ENCODE measurements around the gene INO80B. TPM values are rescaled to one million over a fixed set of nuclear protein-coding genes. Genes with fewer than 3 reads are reported as not detected.

INO80B gene
- total and polyA plus RNA-seq, 4 experiments from 2014 or later = 4.6 to 82.8 (median 42.0) TPM

GRCh38 chr2:74501335-74502071 is 46.6 kb downstream of the INO80B start:
- Mint-ChIP-seq H3K36me3 (peaks cover 19 to 20% of the 10 kb centered on the region in 2 donors), H3K4me3 (peak overlapping the region in 6 of 8 donors; percentile 56 to 83 (median 61)), H3K27ac (peak overlapping the region in 1 of 7 donors; percentile 59), H3K9me3 (no peaks in the 10 kb centered on the region), H3K27me3 (peaks cover 24 to 62% of the 10 kb centered on the region in 2 donors), H3K4me1 (peaks cover 15 to 80% (median 49%) of the 10 kb centered on the region in 4 donors)
- intact Hi-C loops (cut with micrococcal nuclease) = no loop called here
- no peak overlapping the region for H3K27ac ChIP-seq (ENCODE audit: low read depth, low read length)
- no peaks in the 10 kb centered on the region for H3K9me3 ChIP-seq (ENCODE audit: control insufficient read depth in 1 of 2, low read length in 2 of 2)
- no peak for DNase-seq
- CTCF ChIA-PET (ENCODE audit: partially characterized antibody) = interaction anchor here (0.9 to 1.3 kb wide), 4 partner anchors 18 to 84 kb away, joined by 3 to 5 read pairs (median 4); partner anchors contain the start of genes CCDC142 and TTC31
- POLR2A ChIA-PET (ENCODE audit: partially characterized antibody) = interaction anchor here (0.9 to 8.0 kb wide), 6 partner anchors 12 to 28 kb away, joined by 3 to 28 read pairs (median 8); partner anchors contain the start of genes AUP1, CCDC142, HTRA2 and MRPL53
- H3K4me1 ChIP-seq (ENCODE audit: insufficient read depth, low read length) = peaks cover 48% of the 10 kb centered on the region
- no peak overlapping the region for H3K4me3 ChIP-seq (ENCODE audit: low read length in 2 of 2)
- peaks cover 41% of the 10 kb centered on the region for H3K27me3 ChIP-seq (ENCODE audit: insufficient read depth, low read length)
- H3K36me3 ChIP-seq (ENCODE audit: insufficient read depth, low read length) = peaks cover 15% of the 10 kb centered on the region

GRCh38 chr2:74502147-74502719 is 47.3 kb downstream of the INO80B start:
- CTCF ChIA-PET (ENCODE audit: partially characterized antibody) = interaction anchor here (1.2 kb wide), 1 partner anchor 19 kb away, joined by 5 read pairs; the partner anchor contains the start of genes CCDC142 and TTC31
- intact Hi-C loops (cut with micrococcal nuclease) = no loop called here
- H3K36me3 ChIP-seq (ENCODE audit: insufficient read depth, low read length) = peaks cover 15% of the 10 kb centered on the region
- peaks cover 24 to 68% of the 10 kb centered on the region in 2 donors for H3K27me3 Mint-ChIP-seq
- peak overlapping the region in 2 of 7 donors; percentile 59 to 65 for H3K27ac Mint-ChIP-seq
- H3K4me3 Mint-ChIP-seq = peak overlapping the region; percentile 60 to 83 (median 74)
- no peak for DNase-seq
- H3K9me3 ChIP-seq (ENCODE audit: control insufficient read depth in 1 of 2, low read length in 2 of 2) = no peaks in the 10 kb centered on the region
- no peak overlapping the region for H3K4me3 ChIP-seq (ENCODE audit: low read length in 2 of 2)
- POLR2A ChIA-PET (ENCODE audit: partially characterized antibody) = interaction anchor here (1.1 to 8.0 kb wide), 5 partner anchors 14 to 29 kb away, joined by 3 to 60 read pairs (median 26); partner anchors contain the start of genes AUP1, CCDC142, HTRA2 and MRPL53
- H3K4me1 ChIP-seq (ENCODE audit: insufficient read depth, low read length) = peaks cover 53% of the 10 kb centered on the region
- H3K36me3 Mint-ChIP-seq = peaks cover 26% of the 10 kb centered on the region in 2 donors
- peaks cover 38% of the 10 kb centered on the region for H3K27me3 ChIP-seq (ENCODE audit: insufficient read depth, low read length)
- no peak overlapping the region for H3K27ac ChIP-seq (ENCODE audit: low read depth, low read length)
- H3K4me1 Mint-ChIP-seq = peaks cover 20 to 87% (median 55%) of the 10 kb centered on the region in 4 donors
- H3K9me3 Mint-ChIP-seq = peaks cover 0 to under 1% (median 0%) of the 10 kb centered on the region in 8 donors

GRCh38 chr2:74502720-74503505 is 48.0 kb downstream of the INO80B start:
- Mint-ChIP-seq H3K27ac (peak overlapping the region in 2 of 7 donors; percentile 54 to 60), H3K27me3 (peaks cover 24 to 74% of the 10 kb centered on the region in 2 donors), H3K4me3 (peak overlapping the region; percentile 55 to 79 (median 74)), H3K36me3 (peaks cover 30 to 33% of the 10 kb centered on the region in 2 donors), H3K9me3 (peaks cover 0 to 4% (median 0%) of the 10 kb centered on the region in 8 donors), H3K4me1 (peaks cover 20 to 90% (median 55%) of the 10 kb centered on the region in 4 donors)
- peaks cover 51% of the 10 kb centered on the region for H3K4me1 ChIP-seq (ENCODE audit: insufficient read depth, low read length)
- intact Hi-C loops (cut with micrococcal nuclease) = no loop called here
- no peak overlapping the region for H3K27ac ChIP-seq (ENCODE audit: low read depth, low read length)
- peaks cover 36% of the 10 kb centered on the region for H3K27me3 ChIP-seq (ENCODE audit: insufficient read depth, low read length)
- peaks cover 15% of the 10 kb centered on the region for H3K36me3 ChIP-seq (ENCODE audit: insufficient read depth, low read length)
- ChIA-PET CTCF (ENCODE audit: partially characterized antibody) (interaction anchor here (0.8 to 2.1 kb wide), 4 partner anchors 20 to 46 kb away, joined by 3 to 17 read pairs (median 5); partner anchors contain the start of genes AUP1, CCDC142, HTRA2 and TTC31), POLR2A (ENCODE audit: partially characterized antibody) (interaction anchor here (1.1 to 8.0 kb wide), 7 partner anchors 9 to 45 kb away, joined by 3 to 60 read pairs (median 14); partner anchors contain the start of genes AUP1, CCDC142, HTRA2 and MRPL53)
- peak in 1 of 5 donors; percentile 35 for DNase-seq
- H3K4me3 ChIP-seq (ENCODE audit: low read length in 2 of 2) = peak overlapping the region in 1 of 2 donors; percentile 49
- H3K9me3 ChIP-seq (ENCODE audit: control insufficient read depth in 1 of 2, low read length in 2 of 2) = no peaks in the 10 kb centered on the region

- H3K4me3 ChIP-seq (ENCODE audit: low read length in 2 of 2) = peak overlapping the region in 1 of 2 donors; percentile 49
- peak overlapping the region in 7 of 8 donors; percentile 55 to 79 (median 74) for H3K4me3 Mint-ChIP-seq
- peaks cover 49% of the 10 kb centered on the region for H3K4me1 ChIP-seq (ENCODE audit: insufficient read depth, low read length)
- H3K27ac Mint-ChIP-seq = peak overlapping the region in 2 of 7 donors; percentile 54 to 60
- H3K4me1 Mint-ChIP-seq = peaks cover 23 to 90% (median 56%) of the 10 kb centered on the region in 4 donors
- no peak for DNase-seq
- POLR2A ChIA-PET (ENCODE audit: partially characterized antibody) = interaction anchor here (1.1 to 8.0 kb wide), 10 partner anchors 10 to 49 kb away, joined by 3 to 60 read pairs (median 8); partner anchors contain the start of genes AUP1, CCDC142, DQX1 and HTRA2
- H3K36me3 Mint-ChIP-seq = peaks cover 30 to 34% of the 10 kb centered on the region in 2 donors
- H3K27ac ChIP-seq (ENCODE audit: low read depth, low read length) = no peak overlapping the region
- H3K27me3 Mint-ChIP-seq = peaks cover 20 to 68% of the 10 kb centered on the region in 2 donors
- peaks cover 15% of the 10 kb centered on the region for H3K36me3 ChIP-seq (ENCODE audit: insufficient read depth, low read length)
- intact Hi-C loops (cut with micrococcal nuclease) = no loop called here
- H3K27me3 ChIP-seq (ENCODE audit: insufficient read depth, low read length) = peaks cover 36% of the 10 kb centered on the region
- peaks cover 0 to 4% (median 0%) of the 10 kb centered on the region in 8 donors for H3K9me3 Mint-ChIP-seq
- no peaks in the 10 kb centered on the region for H3K9me3 ChIP-seq (ENCODE audit: control insufficient read depth in 1 of 2, low read length in 2 of 2)
- CTCF ChIA-PET (ENCODE audit: partially characterized antibody) = interaction anchor here (0.8 to 2.1 kb wide), 5 partner anchors 18 to 47 kb away, joined by 3 to 17 read pairs (median 4); partner anchors contain the start of genes AUP1, CCDC142, HTRA2 and TTC31
These were observed 48.9 kb downstream of the INO80B start for GRCh38 chr2:74503506-74504475.

- intact Hi-C loops (cut with micrococcal nuclease) = no loop called here
- Histone ChIP-seq H3K27ac (ENCODE audit: low read depth, low read length) (no peak overlapping the region), H3K36me3 (ENCODE audit: insufficient read depth, low read length) (peaks cover 15% of the 10 kb centered on the region), H3K4me3 (ENCODE audit: low read length in 2 of 2) (no peak overlapping the region), H3K4me1 (ENCODE audit: insufficient read depth, low read length) (peaks cover 41% of the 10 kb centered on the region), H3K9me3 (ENCODE audit: control insufficient read depth in 1 of 2, low read length in 2 of 2) (no peaks in the 10 kb centered on the region), H3K27me3 (ENCODE audit: insufficient read depth, low read length) (peaks cover 35% of the 10 kb centered on the region)
- Mint-ChIP-seq H3K9me3 (peaks cover 0 to 4% (median 0%) of the 10 kb centered on the region in 8 donors), H3K36me3 (peaks cover 30 to 34% of the 10 kb centered on the region in 2 donors), H3K27me3 (peaks cover 16 to 63% of the 10 kb centered on the region in 2 donors), H3K4me1 (peaks cover 18 to 84% (median 51%) of the 10 kb centered on the region in 4 donors), H3K27ac (peak overlapping the region in 1 of 7 donors; percentile 15), H3K4me3 (peak overlapping the region in 7 of 8 donors; percentile 2 to 78 (median 49))
- DNase-seq = no peak
- ChIA-PET CTCF (ENCODE audit: partially characterized antibody) (interaction anchor here (1.0 to 2.1 kb wide), 2 partner anchors 17 to 26 kb away, joined by 3 to 17 read pairs; partner anchors contain the start of genes AUP1 and HTRA2), POLR2A (ENCODE audit: partially characterized antibody) (interaction anchor here (1.2 to 8.0 kb wide), 8 partner anchors 13 to 50 kb away, joined by 3 to 60 read pairs (median 12); partner anchors contain the start of genes AUP1, CCDC142, DQX1 and HTRA2)
These were observed 49.7 kb downstream of the INO80B start for GRCh38 chr2:74504591-74504990.
